Measurements from ENCODE around the gene FAHD1. TPM values are rescaled to one million over a fixed set of nuclear protein-coding genes. Genes with fewer than 3 reads are reported as not detected.

FAHD1 gene
- total and polyA plus RNA-seq, 3 donors from 2014 or later = 20.6 to 65.8 (median 57.5) TPM

GRCh38 chr16:1818873-1819525, 8.0 kb upstream of the FAHD1 start:
- no peak overlapping the region for H3K27ac ChIP-seq
- H3K36me3 ChIP-seq (ENCODE audit: low read depth, missing control alignments) = no peaks in the 10 kb centered on the region
- 93 to 94% methylated on average over 14 to 34 of the region's 35 CpGs for WGBS, 2 donors
- no peaks in the 10 kb centered on the region for H3K27me3 ChIP-seq
- no peak overlapping the region for H3K4me3 ChIP-seq
- no peak for DNase-seq
- peaks cover 2% of the 10 kb centered on the region for H3K4me1 ChIP-seq
- intact Hi-C loops (cut with DNase I; ENCODE audit: low total_unique reads) = no loop called here
- no peak for TF ChIP-seq POLR2A (IDR thresholded peaks at IDR 0.05)
- no peak for TF ChIP-seq CTCF (IDR thresholded peaks at IDR 0.05)
- H3K9me3 ChIP-seq = no peaks in the 10 kb centered on the region

- 94 to 98% methylated on average over 13 to 15 of the region's 15 CpGs for WGBS, 2 donors
- peaks cover 9% of the 10 kb centered on the region for H3K4me1 ChIP-seq
- H3K27me3 ChIP-seq = no peaks in the 10 kb centered on the region
- no peak for DNase-seq
- H3K27ac ChIP-seq = no peak overlapping the region
- no peak overlapping the region for H3K4me3 ChIP-seq
- no peaks in the 10 kb centered on the region for H3K9me3 ChIP-seq
- no peak for TF ChIP-seq CTCF (IDR thresholded peaks at IDR 0.05)
- no peak for TF ChIP-seq POLR2A (IDR thresholded peaks at IDR 0.05)
- intact Hi-C loops (cut with DNase I; ENCODE audit: low total_unique reads) = no loop called here
- H3K36me3 ChIP-seq (ENCODE audit: low read depth, missing control alignments) = no peaks in the 10 kb centered on the region
These were observed 7.4 kb upstream of the FAHD1 start for GRCh38 chr16:1819611-1820010.

- H3K4me1 ChIP-seq = peaks cover 14% of the 10 kb centered on the region
- no peak for TF ChIP-seq CTCF (IDR thresholded peaks at IDR 0.05)
- TF ChIP-seq POLR2A (IDR thresholded peaks at IDR 0.05) = no peak
- no peaks in the 10 kb centered on the region for H3K9me3 ChIP-seq
- no peak for DNase-seq
- 84 to 98% methylated on average over 9 to 24 of the region's 25 CpGs for WGBS, 2 donors
- H3K27me3 ChIP-seq = no peaks in the 10 kb centered on the region
- H3K36me3 ChIP-seq (ENCODE audit: low read depth, missing control alignments) = no peaks in the 10 kb centered on the region
- H3K4me3 ChIP-seq = no peak overlapping the region
- H3K27ac ChIP-seq = no peak overlapping the region
- intact Hi-C loops (cut with DNase I; ENCODE audit: low total_unique reads) = no loop called here
These were observed 6.7 kb upstream of the FAHD1 start for GRCh38 chr16:1820096-1820945.

- no peak overlapping the region for H3K4me3 ChIP-seq
- DNase-seq = no peak
- no peak for TF ChIP-seq CTCF (IDR thresholded peaks at IDR 0.05)
- no peak for TF ChIP-seq POLR2A (IDR thresholded peaks at IDR 0.05)
- H3K27ac ChIP-seq = no peak overlapping the region
- intact Hi-C loops (cut with DNase I; ENCODE audit: low total_unique reads) = no loop called here
- H3K4me1 ChIP-seq = peaks cover 19% of the 10 kb centered on the region
- no peaks in the 10 kb centered on the region for H3K9me3 ChIP-seq
- no peaks in the 10 kb centered on the region for H3K36me3 ChIP-seq (ENCODE audit: low read depth, missing control alignments)
- H3K27me3 ChIP-seq = no peaks in the 10 kb centered on the region
- 85 to 91% methylated on average over 7 to 11 of the region's 12 CpGs for WGBS, 2 donors
These were observed 6.1 kb upstream of the FAHD1 start for GRCh38 chr16:1820946-1821290.
